HG03442 (cell line): ENCODE measurements around the gene AFF1.

Experiments used
- ATAC-seq: cut with Tn5 transposase; IDR thresholded peaks from one replicate; pipeline ENCODE4 v1.9.1; 2021; ENCODE audit warnings: mild to moderate bottlenecking, moderate library complexity; ENCODE audit not compliant: unreplicated experiment

Gene AFF1

GRCh38 chr4:86934771-86935565 is at the start of gene AFF1:
Gene AFF1, plus strand, starts transcription at chr4:86935011. Its CDS starts 13,523 bp downstream, at chr4:86948534.
- ATAC-seq: peak; percentile 47

- no peak for ATAC-seq
Observed at GRCh38 chr4:86890790-86891189, 44.0 kb upstream of the AFF1 start.

GRCh38 chr4:86891762-86892635 is 42.8 kb upstream of the AFF1 start, which contains the start of gene C4orf36:
Gene C4orf36, minus strand, starts transcription at chr4:86892422. Its CDS starts 902 bp downstream, at chr4:86891520.
- ATAC-seq: peak; percentile 55

- ATAC-seq: no peak
Observed at GRCh38 chr4:86892636-86892960, 42.2 kb upstream of the AFF1 start.

GRCh38 chr4:86893136-86893535 is 41.7 kb upstream of the AFF1 start:
- ATAC-seq: no peak

- no peak for ATAC-seq
Observed at GRCh38 chr4:86894455-86894854, 40.4 kb upstream of the AFF1 start.

GRCh38 chr4:86895692-86896488 is 38.9 kb upstream of the AFF1 start:
- ATAC-seq: peak; percentile 54

GRCh38 chr4:86896596-86896995 is 38.2 kb upstream of the AFF1 start:
- ATAC-seq: no peak

GRCh38 chr4:86898562-86898961 is 36.2 kb upstream of the AFF1 start:
- no peak for ATAC-seq

- no peak for ATAC-seq
Observed at GRCh38 chr4:86901864-86902263, 32.9 kb upstream of the AFF1 start.

GRCh38 chr4:86908251-86908657 is 26.6 kb upstream of the AFF1 start:
- ATAC-seq: no peak

GRCh38 chr4:86909546-86910295 is 25.1 kb upstream of the AFF1 start:
- ATAC-seq: no peak

GRCh38 chr4:86910369-86910768 is 24.4 kb upstream of the AFF1 start:
- no peak for ATAC-seq

GRCh38 chr4:86910820-86911684 is 23.8 kb upstream of the AFF1 start:
- ATAC-seq: no peak

GRCh38 chr4:86916392-86916791 is 18.4 kb upstream of the AFF1 start:
- ATAC-seq: no peak

- no peak for ATAC-seq
Observed at GRCh38 chr4:86917212-86918039, 17.4 kb upstream of the AFF1 start.

GRCh38 chr4:86918539-86919072 is 16.2 kb upstream of the AFF1 start:
- ATAC-seq: no peak

- ATAC-seq: no peak
Observed at GRCh38 chr4:86919561-86920223, 15.1 kb upstream of the AFF1 start.
